Fibroblast of mammary gland (primary cell): ENCODE results near the gene POU3F1.

Experiments used
- DNase-seq: peaks from one replicate; pipeline ENCODE4 v3.0.0-alpha.2; 2010; ENCODE audit warnings: low read depth
- H3K4me3 ChIP-seq: 2 replicates; pipeline ENCODE4 v1.5.1; 2011; ENCODE audit warnings: low read depth, mild to moderate bottlenecking, low read length, moderate library complexity; ENCODE audit not compliant: control insufficient read depth
- TF ChIP-seq, protein P1 (sequence below): conservative IDR thresholded peaks from 2 replicates; pipeline ENCODE4 v1.5.1; 2011; ENCODE audit warnings: low read depth, low read length, inconsistent platforms; ENCODE audit not compliant: control insufficient read depth, insufficient read depth

Gene POU3F1

DNA sequence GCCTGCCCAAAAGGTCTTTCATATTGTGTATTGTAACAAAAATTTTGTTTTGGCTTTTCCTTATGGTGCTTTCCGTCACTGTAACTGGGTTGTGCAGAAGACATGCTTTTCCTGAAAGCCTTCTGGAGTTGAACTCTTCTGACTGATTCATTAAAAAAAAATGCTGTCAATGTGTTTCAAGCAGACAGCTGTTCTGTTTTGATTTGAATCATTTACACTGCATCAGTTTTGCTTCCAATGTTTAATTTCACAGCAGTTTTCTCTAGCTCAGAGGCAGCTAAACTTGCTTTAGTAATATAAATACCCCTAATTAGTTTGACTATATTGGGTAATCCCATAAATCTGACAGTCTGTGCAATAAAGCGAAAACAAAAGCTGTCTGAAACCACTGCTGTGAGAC lies 26.2 kb downstream of the POU3F1 start:
- no peak for DNase-seq
- TF ChIP-seq, protein P1, sequence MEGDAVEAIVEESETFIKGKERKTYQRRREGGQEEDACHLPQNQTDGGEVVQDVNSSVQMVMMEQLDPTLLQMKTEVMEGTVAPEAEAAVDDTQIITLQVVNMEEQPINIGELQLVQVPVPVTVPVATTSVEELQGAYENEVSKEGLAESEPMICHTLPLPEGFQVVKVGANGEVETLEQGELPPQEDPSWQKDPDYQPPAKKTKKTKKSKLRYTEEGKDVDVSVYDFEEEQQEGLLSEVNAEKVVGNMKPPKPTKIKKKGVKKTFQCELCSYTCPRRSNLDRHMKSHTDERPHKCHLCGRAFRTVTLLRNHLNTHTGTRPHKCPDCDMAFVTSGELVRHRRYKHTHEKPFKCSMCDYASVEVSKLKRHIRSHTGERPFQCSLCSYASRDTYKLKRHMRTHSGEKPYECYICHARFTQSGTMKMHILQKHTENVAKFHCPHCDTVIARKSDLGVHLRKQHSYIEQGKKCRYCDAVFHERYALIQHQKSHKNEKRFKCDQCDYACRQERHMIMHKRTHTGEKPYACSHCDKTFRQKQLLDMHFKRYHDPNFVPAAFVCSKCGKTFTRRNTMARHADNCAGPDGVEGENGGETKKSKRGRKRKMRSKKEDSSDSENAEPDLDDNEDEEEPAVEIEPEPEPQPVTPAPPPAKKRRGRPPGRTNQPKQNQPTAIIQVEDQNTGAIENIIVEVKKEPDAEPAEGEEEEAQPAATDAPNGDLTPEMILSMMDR = no peak
- no peak overlapping the region for H3K4me3 ChIP-seq

DNA sequence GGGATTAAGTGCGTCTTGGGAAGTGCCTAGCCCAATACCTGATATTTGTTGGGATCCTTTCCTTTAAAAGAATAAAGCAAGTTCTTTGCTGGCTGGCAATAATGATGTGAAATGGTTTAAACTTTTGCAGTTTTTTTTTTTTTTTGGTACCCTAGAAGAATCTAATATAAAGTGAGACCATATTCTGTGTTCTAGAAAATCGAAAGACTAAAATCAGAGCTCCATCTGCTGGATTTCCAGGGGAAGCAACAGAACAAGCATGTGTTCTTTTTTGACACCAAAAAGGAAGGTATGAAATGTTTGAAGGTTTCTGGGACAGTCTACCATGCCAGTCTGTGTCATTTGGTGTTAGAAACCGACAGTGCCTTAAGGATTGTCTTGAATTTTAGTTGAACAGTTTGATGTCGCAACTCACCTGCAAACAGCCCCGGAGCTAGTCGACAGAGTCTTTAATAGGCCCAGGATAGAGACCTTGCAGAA lies 27.7 kb downstream of the POU3F1 start:
- no peak overlapping the region for H3K4me3 ChIP-seq
- peak; percentile 67 for DNase-seq
- TF ChIP-seq, protein P1 = peak; percentile 70

DNA sequence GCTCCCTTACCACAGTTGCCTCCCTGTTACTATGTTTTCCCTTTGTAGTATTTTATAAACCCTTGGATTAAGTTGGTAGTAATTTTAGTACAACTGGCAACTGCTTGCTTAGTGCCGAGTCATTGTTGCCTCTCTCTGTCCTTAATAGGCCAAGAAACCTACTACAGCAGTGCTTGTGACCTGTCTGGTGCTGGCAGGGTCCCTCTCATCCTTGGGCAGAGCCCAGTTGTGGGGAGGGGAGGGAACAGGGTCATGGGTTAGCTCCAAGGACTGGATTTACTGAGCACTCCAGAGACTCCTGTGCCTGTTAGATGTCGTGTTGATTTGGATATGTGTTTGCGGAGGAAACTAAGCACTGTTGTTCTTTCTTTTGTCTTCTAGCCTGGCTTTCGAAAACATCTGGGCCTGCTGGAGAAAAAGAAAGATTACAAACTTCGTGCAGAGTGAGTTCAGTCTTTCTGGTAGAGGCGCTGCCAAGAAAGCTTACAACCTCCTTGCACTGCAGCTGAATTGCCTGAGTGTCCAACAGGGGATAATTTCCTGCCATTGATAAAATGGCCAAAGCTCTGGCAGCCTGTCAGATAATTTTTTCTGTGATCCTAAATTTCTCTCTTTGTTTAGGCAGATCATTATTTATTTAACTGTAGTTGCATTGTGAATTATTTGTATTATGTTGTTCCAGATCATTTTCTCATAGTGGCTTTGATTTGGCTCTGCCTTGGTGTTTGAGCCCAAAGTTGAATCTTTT lies 30.4 kb downstream of the POU3F1 start:
- DNase-seq = no peak
- H3K4me3 ChIP-seq = no peak overlapping the region
- TF ChIP-seq, protein P1 = no peak

DNA sequence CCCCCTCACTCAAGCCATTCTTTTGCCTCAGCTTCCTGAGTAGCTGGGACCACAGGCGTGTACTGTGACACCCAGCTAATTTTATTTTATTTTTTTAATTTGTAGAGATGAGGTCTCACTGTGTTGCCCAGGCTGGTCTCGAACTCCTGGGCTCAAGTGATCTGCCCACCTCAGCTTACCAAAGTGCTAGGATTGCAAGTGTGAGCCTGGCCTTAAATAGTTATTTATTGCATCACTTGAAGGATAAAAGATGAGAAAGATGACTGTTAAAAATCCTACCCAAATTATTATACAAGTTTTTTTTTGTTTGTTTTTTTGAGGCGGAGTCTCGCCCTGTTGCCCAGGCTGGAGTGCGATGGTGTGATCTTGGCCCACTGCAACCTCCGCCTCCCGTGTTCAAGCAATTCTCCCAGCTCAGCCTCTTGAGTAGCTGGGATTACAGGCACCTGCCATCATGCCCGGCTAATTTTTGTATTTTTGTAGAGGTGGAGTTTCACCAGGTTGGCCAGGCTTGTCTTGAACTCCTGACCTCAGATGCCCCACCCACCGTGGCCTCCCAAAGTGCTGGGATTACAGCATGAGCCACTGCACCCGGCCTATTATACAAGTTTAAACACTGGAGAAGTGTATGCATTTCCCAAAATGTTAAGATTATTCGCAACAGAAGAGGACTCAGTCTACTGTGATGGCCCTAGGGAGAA lies 31.7 kb downstream of the POU3F1 start:
- TF ChIP-seq, protein P1 = no peak
- H3K4me3 ChIP-seq = no peak overlapping the region
- no peak for DNase-seq

DNA sequence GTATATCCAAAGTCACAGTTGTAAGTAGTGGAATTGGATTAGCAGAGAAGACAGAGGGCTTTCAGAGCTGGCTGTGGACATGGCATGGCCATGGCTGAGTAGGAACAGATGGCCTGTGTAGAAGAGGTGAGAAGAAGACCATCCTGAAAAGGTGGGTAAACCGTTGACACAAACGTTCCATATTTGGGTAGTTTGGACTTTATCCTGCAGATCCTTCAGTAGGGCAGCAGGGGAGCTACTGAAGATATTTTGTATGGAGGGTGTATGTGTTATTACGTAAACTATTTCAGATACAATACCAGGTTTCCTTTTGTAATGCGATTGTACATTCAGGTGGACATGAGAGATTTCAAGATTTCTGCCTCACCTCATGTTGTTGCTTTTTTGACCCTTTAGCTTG lies 32.4 kb downstream of the POU3F1 start:
- H3K4me3 ChIP-seq = peak overlapping the region; percentile 12
- DNase-seq = no peak
- TF ChIP-seq, protein P1 = peak; percentile 29

DNA sequence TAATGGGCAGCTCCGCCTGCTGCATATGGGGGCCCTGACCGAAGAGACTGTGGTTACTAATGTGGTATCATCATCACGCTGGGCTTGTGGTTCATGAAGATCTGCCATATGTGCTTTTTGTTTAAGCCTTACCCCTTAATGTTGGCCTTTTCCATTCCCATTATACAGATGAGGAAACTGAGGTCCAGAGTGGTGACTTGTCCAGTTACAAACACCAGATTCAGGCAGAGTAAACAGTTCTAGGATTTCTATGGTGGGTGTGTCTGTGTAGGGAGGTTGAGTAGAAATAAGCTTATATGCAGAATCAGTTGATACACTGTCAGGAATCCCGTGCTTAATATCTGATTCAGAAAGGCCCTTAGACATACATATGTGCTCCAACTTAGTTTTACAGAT lies 33.4 kb downstream of the POU3F1 start:
- peak overlapping the region; percentile 97 for H3K4me3 ChIP-seq
- no peak for DNase-seq
- TF ChIP-seq, protein P1 = no peak
